Measurements from ENCODE around the gene KRTAP10-2. TPM values are rescaled to one million over a fixed set of nuclear protein-coding genes. Genes with fewer than 3 reads are reported as not detected.

The KRTAP10-2 gene
- total RNA-seq, 1 experiment from 2014 or later: not detected

DNA sequence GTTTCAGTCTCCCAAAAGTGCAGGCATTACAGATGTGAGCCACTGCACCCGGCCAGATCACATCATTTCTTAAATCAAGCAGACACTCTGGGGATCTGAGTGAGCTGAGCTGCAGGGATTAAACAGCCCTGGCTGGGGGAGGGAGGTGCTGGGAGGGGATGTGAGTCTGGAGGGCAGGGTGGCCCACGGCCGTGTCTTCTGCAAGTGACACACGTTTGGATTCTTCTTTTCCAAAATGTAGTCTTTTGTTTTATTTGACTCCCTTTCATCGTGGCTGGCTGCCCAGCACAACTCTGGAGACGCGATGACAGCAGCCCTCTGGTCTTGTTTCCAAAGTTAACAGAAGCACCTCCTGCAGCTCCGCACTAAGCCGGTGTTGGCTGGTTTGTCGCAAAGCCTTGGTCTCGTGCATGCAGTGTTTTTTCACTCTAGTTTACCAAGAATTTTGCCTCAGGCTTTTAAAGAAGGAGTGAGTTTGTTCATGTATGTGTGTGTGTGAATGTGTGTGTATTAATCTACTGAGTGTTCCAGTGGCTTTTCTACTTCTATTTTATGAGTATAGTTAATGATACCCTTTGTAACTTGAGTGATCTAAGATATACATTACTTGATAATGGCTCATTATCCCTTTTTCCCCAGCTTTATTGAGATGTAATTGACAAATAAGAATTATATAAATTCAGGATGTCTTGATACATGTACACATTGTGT is 31.9 kb upstream of the KRTAP10-2 start:
- DNase-seq: no peak
- Histone ChIP-seq H3K27ac (ENCODE audit: insufficient read length, low read depth, low read length) (no peak overlapping the region), H2AFZ (ENCODE audit: low read length) (no peak overlapping the region), H2BK15ac (ENCODE audit: low read depth, low read length) (no peak overlapping the region), H3K23ac (ENCODE audit: insufficient read length, low read depth, low read length) (no peak overlapping the region), H3K18ac (ENCODE audit: insufficient read length, low read depth, low read length) (no peak overlapping the region), H3K9me3 (ENCODE audit: control insufficient read depth, low read depth, low read length) (no peaks in the 10 kb centered on the region), H2AK5ac (ENCODE audit: insufficient read length, low read length) (no peak overlapping the region), H4K91ac (ENCODE audit: insufficient read length, low read depth, low read length) (no peak overlapping the region), H3T11ph (ENCODE audit: low read length) (no peak overlapping the region), H2BK120ac (ENCODE audit: low read depth, low read length, poor library complexity, severe bottlenecking) (no peak overlapping the region), H3K9ac (ENCODE audit: extremely low read depth, insufficient read length, low read length) (no peak overlapping the region), H3K79me1 (ENCODE audit: insufficient read depth, low read depth, low read length, poor library complexity, severe bottlenecking) (no peaks in the 10 kb centered on the region), H2BK5ac (ENCODE audit: insufficient read length, low read length) (no peak overlapping the region), H4K8ac (replicated peaks; ENCODE audit: insufficient read length, low read depth, low read length) (no peak overlapping the region), H3K14ac (ENCODE audit: insufficient read depth, low read length) (no peak overlapping the region), H3K27me3 (ENCODE audit: insufficient read depth, low read length) (no peaks in the 10 kb centered on the region), H2BK20ac (ENCODE audit: low read depth, low read length, poor library complexity, severe bottlenecking) (no peak overlapping the region), H3K4ac (ENCODE audit: low read depth, low read length) (no peak overlapping the region), H3K23me2 (ENCODE audit: insufficient read length, low read depth, low read length, poor library complexity, severe bottlenecking) (no peaks in the 10 kb centered on the region), H4K20me1 (ENCODE audit: control insufficient read depth, insufficient read depth, insufficient read length) (no peaks in the 10 kb centered on the region), H3K4me1 (ENCODE audit: insufficient read depth, low read length) (no peaks in the 10 kb centered on the region), H3K79me2 (ENCODE audit: insufficient read depth, low read length) (no peaks in the 10 kb centered on the region), H4K5ac (ENCODE audit: insufficient read length, low read depth, low read length) (no peak overlapping the region), H3K4me2 (ENCODE audit: insufficient read depth, insufficient read length, low read length) (no peak overlapping the region), H3K56ac (ENCODE audit: insufficient read length, low read depth, low read length) (no peak overlapping the region), H2BK12ac (ENCODE audit: insufficient read length, low read depth, low read length) (no peak overlapping the region)
- no peak for TF ChIP-seq CTCF (conservative IDR thresholded peaks at IDR 0.05)
- WGBS (ENCODE audit: extremely low coverage, insufficient read length, low lambda C conversion rate): no CpG with 5 or more reads among the region's 11 CpGs
- peaks cover 22 to 23% of the 10 kb centered on the region in 2 experiments for H3K4me1 Mint-ChIP-seq
- H3K4me3 Mint-ChIP-seq: no peak overlapping the region
- H3K9me3 Mint-ChIP-seq: peaks cover 4 to 17% of the 10 kb centered on the region in 2 experiments
- peaks cover 18% of the 10 kb centered on the region for H3K27me3 Mint-ChIP-seq (ENCODE audit: low read depth)
- peaks cover 0 to 16% (median 0%) of the 10 kb centered on the region in 3 experiments; a peak in 5 of 7 replicates for H3K36me3 Mint-ChIP-seq (ENCODE audit: insufficient read depth in 1 of 3, low read depth in 3 of 3)
- H3K27ac Mint-ChIP-seq: peak overlapping the region in 1 of 3 experiments; percentile 39; a peak in 1 of 7 replicates
